ENCODE results near the gene PTPMT1.
A peak's percentile ranks its signal among the peaks of the same experiment; 100 is the strongest.

The PTPMT1 gene

GRCh38 chr11:47606731-47607130, 41.3 kb downstream of the PTPMT1 start:
- Histone ChIP-seq H2AFZ (ENCODE audit: low read depth, low read length) (no peak overlapping the region), H3K4me2 (ENCODE audit: low read length) (no peak overlapping the region), H3K4me3 (ENCODE audit: low read length) (no peak overlapping the region), H3K79me2 (ENCODE audit: low read length) (no peaks in the 10 kb centered on the region), H3K27ac (ENCODE audit: low read length) (no peak overlapping the region), H3K27me3 (ENCODE audit: low read depth, low read length) (no peaks in the 10 kb centered on the region), H3K9ac (ENCODE audit: low read length) (no peak overlapping the region), H3K36me3 (replicated peaks; ENCODE audit: low read depth, low read length) (peaks cover 7% of the 10 kb centered on the region), H3K4me1 (ENCODE audit: low read length) (peaks cover 8% of the 10 kb centered on the region), H4K20me1 (ENCODE audit: insufficient read depth, low read length) (no peaks in the 10 kb centered on the region), H3K9me3 (ENCODE audit: insufficient read depth, low read length) (no peaks in the 10 kb centered on the region)
- no peak for TF ChIP-seq EZH2phosphoT487 (IDR thresholded peaks at IDR 0.05; ENCODE audit: low read depth)
- no peak for TF ChIP-seq CTCF (IDR thresholded peaks at IDR 0.05; ENCODE audit: low read depth, low read length)

- H3K4me1 ChIP-seq (ENCODE audit: low read length): peaks cover 15% of the 10 kb centered on the region
- no peaks in the 10 kb centered on the region for H3K27me3 ChIP-seq (ENCODE audit: low read depth, low read length)
- no peak overlapping the region for H2AFZ ChIP-seq (ENCODE audit: low read depth, low read length)
- no peak overlapping the region for H3K9ac ChIP-seq (ENCODE audit: low read length)
- no peak overlapping the region for H3K4me3 ChIP-seq (ENCODE audit: low read length)
- H3K4me2 ChIP-seq (ENCODE audit: low read length): no peak overlapping the region
- peaks cover 7% of the 10 kb centered on the region for H3K36me3 ChIP-seq (replicated peaks; ENCODE audit: low read depth, low read length)
- TF ChIP-seq EZH2phosphoT487 (IDR thresholded peaks at IDR 0.05; ENCODE audit: low read depth) (no peak), CTCF (IDR thresholded peaks at IDR 0.05; ENCODE audit: low read depth, low read length) (no peak)
- H3K9me3 ChIP-seq (ENCODE audit: insufficient read depth, low read length): no peaks in the 10 kb centered on the region
- H3K27ac ChIP-seq (ENCODE audit: low read length): no peak overlapping the region
- no peaks in the 10 kb centered on the region for H3K79me2 ChIP-seq (ENCODE audit: low read length)
- H4K20me1 ChIP-seq (ENCODE audit: insufficient read depth, low read length): no peaks in the 10 kb centered on the region
These were observed 42.0 kb downstream of the PTPMT1 start for GRCh38 chr11:47607380-47607779.

GRCh38 chr11:47609675-47610074, 44.3 kb downstream of the PTPMT1 start:
- peaks cover 15% of the 10 kb centered on the region for H3K4me1 ChIP-seq (ENCODE audit: low read length)
- no peaks in the 10 kb centered on the region for H4K20me1 ChIP-seq (ENCODE audit: insufficient read depth, low read length)
- no peak for TF ChIP-seq CTCF (IDR thresholded peaks at IDR 0.05; ENCODE audit: low read depth, low read length)
- no peak for TF ChIP-seq EZH2phosphoT487 (IDR thresholded peaks at IDR 0.05; ENCODE audit: low read depth)
- peaks cover 7% of the 10 kb centered on the region for H3K36me3 ChIP-seq (replicated peaks; ENCODE audit: low read depth, low read length)
- no peak overlapping the region for H3K9ac ChIP-seq (ENCODE audit: low read length)
- no peaks in the 10 kb centered on the region for H3K79me2 ChIP-seq (ENCODE audit: low read length)
- no peaks in the 10 kb centered on the region for H3K27me3 ChIP-seq (ENCODE audit: low read depth, low read length)
- H2AFZ ChIP-seq (ENCODE audit: low read depth, low read length): no peak overlapping the region
- H3K27ac ChIP-seq (ENCODE audit: low read length): no peak overlapping the region
- no peak overlapping the region for H3K4me2 ChIP-seq (ENCODE audit: low read length)
- H3K4me3 ChIP-seq (ENCODE audit: low read length): no peak overlapping the region
- H3K9me3 ChIP-seq (ENCODE audit: insufficient read depth, low read length): no peaks in the 10 kb centered on the region

- H3K9me3 ChIP-seq (ENCODE audit: insufficient read depth, low read length): no peaks in the 10 kb centered on the region
- peak overlapping the region; percentile 35 for H3K4me3 ChIP-seq (ENCODE audit: low read length)
- no peak overlapping the region for H2AFZ ChIP-seq (ENCODE audit: low read depth, low read length)
- peaks cover 7% of the 10 kb centered on the region for H3K36me3 ChIP-seq (replicated peaks; ENCODE audit: low read depth, low read length)
- no peaks in the 10 kb centered on the region for H3K79me2 ChIP-seq (ENCODE audit: low read length)
- H3K27ac ChIP-seq (ENCODE audit: low read length): peak overlapping the region; percentile 26; the same call in 1 of the 2 replicates
- peaks cover 15% of the 10 kb centered on the region for H3K4me1 ChIP-seq (ENCODE audit: low read length)
- H3K27me3 ChIP-seq (ENCODE audit: low read depth, low read length): no peaks in the 10 kb centered on the region
- no peak overlapping the region for H3K9ac ChIP-seq (ENCODE audit: low read length)
- peak overlapping the region; percentile 66 for H3K4me2 ChIP-seq (ENCODE audit: low read length)
- no peaks in the 10 kb centered on the region for H4K20me1 ChIP-seq (ENCODE audit: insufficient read depth, low read length)
- TF ChIP-seq CTCF (IDR thresholded peaks at IDR 0.05; ENCODE audit: low read depth, low read length) (no peak), EZH2phosphoT487 (IDR thresholded peaks at IDR 0.05; ENCODE audit: low read depth) (no peak)
These were observed 46.0 kb downstream of the PTPMT1 start for GRCh38 chr11:47611348-47611794.

Data from OCI-LY3 (cell line).